PC-9 (cell line): ENCODE data around the gene ABL1.

ENCODE experiments used
- CTCF ChIP-seq: fragments of 200-600 bp; sonication (generic); conservative IDR thresholded peaks from 2 replicates; pipeline ENCODE4 v1.6.1; 2017; ENCODE audit warnings: mixed run types, antibody characterized with exemption, mild to moderate bottlenecking, moderate library complexity
- EZH2 ChIP-seq: fragments of 200-600 bp; sonication (generic); IDR thresholded peaks from 2 replicates; pipeline ENCODE4 v1.8.0; 2017; ENCODE audit warnings: antibody characterized with exemption, low read depth

GRCh38 chr9:130825809-130826208 lies 9.2 kb upstream of the ABL1 start:
- TF ChIP-seq CTCF (no peak), EZH2 (no peak)
